GM23338 (cell line): Measurements from ENCODE around the gene HIVEP3. TPM values are rescaled to one million over a fixed set of nuclear protein-coding genes. Genes with fewer than 3 reads are reported as not detected.

Experiments
- ATAC-seq: fragments of 200-7000 bp; cut with Tn5 transposase; 3 replicates; pipeline ENCODE4 v1.9.1; 2020
- DNase-seq: peaks from one replicate; pipeline ENCODE4 v3.0.0-alpha.2; 2015; ENCODE audit warnings: low spot score
- H2AFZ ChIP-seq: fragments of 200-600 bp; sonication (generic); 2 replicates; pipeline ENCODE4 v1.8.0; 2016; ENCODE audit warnings: antibody characterized with exemption, mild to moderate bottlenecking, moderate library complexity
- H3F3A ChIP-seq: fragments of 200-600 bp; sonication (generic); replicated peaks from 2 replicates; pipeline ENCODE4 v1.8.0; 2017; ENCODE audit warnings: antibody characterized with exemption, mixed run types, low read depth
- H3K27ac ChIP-seq: fragments of 200-600 bp; sonication (generic); 2 replicates; pipeline ENCODE4 v1.6.1; 2016; ENCODE audit warnings: low read depth
- H3K27me3 ChIP-seq: fragments of 200-600 bp; sonication (generic); 2 replicates; pipeline ENCODE4 v1.8.0; 2016; ENCODE audit warnings: mild to moderate bottlenecking, mixed run types, moderate library complexity; ENCODE audit not compliant: insufficient read depth
- H3K36me3 ChIP-seq: fragments of 200-600 bp; sonication (generic); 2 replicates; pipeline ENCODE4 v1.8.0; 2016; ENCODE audit warnings: mild to moderate bottlenecking; ENCODE audit not compliant: insufficient read depth
- H3K4me1 ChIP-seq: fragments of 200-600 bp; sonication (generic); 2 replicates; pipeline ENCODE4 v1.8.0; 2016; ENCODE audit warnings: mild to moderate bottlenecking, moderate library complexity; ENCODE audit not compliant: insufficient read depth
- H3K4me2 ChIP-seq: fragments of 200-600 bp; sonication (generic); 2 replicates; pipeline ENCODE4 v1.7.1; 2017; ENCODE audit warnings: mixed run types
- H3K4me3 ChIP-seq: fragments of 200-600 bp; sonication (generic); 2 replicates; pipeline ENCODE4 v1.6.1; 2016; ENCODE audit warnings: mixed run types
- H3K79me2 ChIP-seq: fragments of 200-600 bp; sonication (generic); replicated peaks from 2 replicates; pipeline ENCODE4 v1.8.0; 2017; ENCODE audit warnings: mild to moderate bottlenecking; ENCODE audit not compliant: insufficient read depth
- H3K9me2 ChIP-seq: fragments of 200-600 bp; sonication (generic); 2 replicates; pipeline ENCODE4 v1.8.0; 2017; ENCODE audit not compliant: insufficient read depth
- H4K20me1 ChIP-seq: fragments of 200-600 bp; sonication (generic); replicated peaks from 2 replicates; pipeline ENCODE4 v1.8.0; 2017; ENCODE audit warnings: mild to moderate bottlenecking; ENCODE audit not compliant: insufficient read depth
- H3K27ac Mint-ChIP-seq: 2 replicates; pipeline ENCODE4 v1.8.0; 2020; ENCODE audit warnings: inconsistent platforms, mild to moderate bottlenecking, moderate library complexity, mixed read lengths
- H3K27me3 Mint-ChIP-seq: 3 replicates; pipeline ENCODE4 v1.8.0; 2022; ENCODE audit warnings: low read depth, mild to moderate bottlenecking, moderate library complexity, mixed read lengths, inconsistent platforms; ENCODE audit not compliant: insufficient read depth, poor library complexity
- H3K36me3 Mint-ChIP-seq: 3 replicates; pipeline ENCODE4 v1.8.0; 2021; ENCODE audit warnings: low read depth, mild to moderate bottlenecking, inconsistent platforms, moderate library complexity, mixed read lengths
- H3K4me1 Mint-ChIP-seq: 3 replicates; pipeline ENCODE4 v1.8.0; 2020; ENCODE audit warnings: mild to moderate bottlenecking, inconsistent platforms, mixed read lengths
- H3K4me3 Mint-ChIP-seq: 3 replicates; pipeline ENCODE4 v1.8.0; 2021; ENCODE audit warnings: moderate library complexity, mild to moderate bottlenecking, inconsistent platforms, mixed read lengths
- H3K9me3 Mint-ChIP-seq: 3 replicates; pipeline ENCODE4 v1.8.0; 2020; ENCODE audit warnings: moderate library complexity, mild to moderate bottlenecking, inconsistent platforms, mixed read lengths
- CREB1 ChIP-seq: fragments of 250-450 bp; sonication (Bioruptor Pico); IDR thresholded peaks from 2 replicates; pipeline ENCODE4 v1.5.0; 2020; ENCODE audit warnings: low read depth, mild to moderate bottlenecking, moderate library complexity
- CTCF ChIP-seq, 2 experiments: fragments of 200-600 bp in 1 of 2; sonication (generic) in 1 of 2; conservative IDR thresholded peaks; 2 replicates each; pipeline versions ENCODE4 v1.5.1 to v1.6.1; 2016 to 2017; ENCODE audit warnings: antibody characterized with exemption in 2 of 2, low read depth in 2 of 2, mild to moderate bottlenecking in 2 of 2, moderate library complexity in 1 of 2
- POLR2AphosphoS5 ChIP-seq: IDR thresholded peaks from 2 replicates; pipeline ENCODE4 v1.6.1; 2016; ENCODE audit warnings: antibody characterized with exemption, low read depth
- REST ChIP-seq: IDR thresholded peaks from one replicate; pipeline ENCODE4 v1.6.1; 2018; ENCODE audit warnings: antibody characterized with exemption; ENCODE audit not compliant: unreplicated experiment
- STAT1 ChIP-seq: IDR thresholded peaks from one replicate; pipeline ENCODE4 v1.6.1; 2016; ENCODE audit warnings: antibody characterized with exemption; ENCODE audit not compliant: unreplicated experiment
- ZNF114 ChIP-seq: fragments of 250-450 bp; sonication (Bioruptor Pico); IDR thresholded peaks from 2 replicates; pipeline ENCODE4 v1.5.0; 2020; ENCODE audit warnings: mild to moderate bottlenecking, moderate library complexity
- ZNF462 ChIP-seq: fragments of 250-450 bp; sonication (Bioruptor Pico); IDR thresholded peaks from 2 replicates; pipeline ENCODE4 v1.5.0; 2020; ENCODE audit warnings: mild to moderate bottlenecking, moderate library complexity
- polyA plus RNA-seq: library from polyadenylated mRNA; unstranded; fragments of >200 nt; fragmentation: Nextera tagmentation; extraction: Ambion mirVana; gene quantifications from 2 replicates; pipeline ENCODE4 v1.2.1, GENCODE V29; 2016
- total RNA-seq: library from RNA; depleted of rRNA; stranded (reverse); fragments of >200 nt; shearing (Covaris generic); gene quantifications from 2 replicates; pipeline ENCODE4 v1.2.3, GENCODE V29; 2014

Gene HIVEP3
- total and polyA plus RNA-seq, 2 experiments from 2014 or later: 0.14 to 0.24 TPM

- Mint-ChIP-seq H3K27ac (no peak overlapping the region), H3K4me1 (peaks cover 35% of the 10 kb centered on the region), H3K9me3 (peaks cover 6% of the 10 kb centered on the region; the same call in 2 of the 3 replicates), H3K27me3 (peaks cover 40% of the 10 kb centered on the region), H3K36me3 (no peaks in the 10 kb centered on the region), H3K4me3 (no peak overlapping the region)
- H3F3A ChIP-seq: no peaks in the 10 kb centered on the region
- DNase-seq (no peak), ATAC-seq (no peak)
- H3K9me2 ChIP-seq: no peaks in the 10 kb centered on the region
- no peaks in the 10 kb centered on the region for H4K20me1 ChIP-seq
- no peaks in the 10 kb centered on the region for H3K79me2 ChIP-seq
- H3K4me3 ChIP-seq: peak overlapping the region; percentile 70; the same call in 1 of the 2 replicates
- peak overlapping the region; percentile 86; the same call in 1 of the 2 replicates for H3K4me2 ChIP-seq
- H3K27me3 ChIP-seq: peaks cover 41% of the 10 kb centered on the region
- no peak overlapping the region for H3K27ac ChIP-seq
- H3K36me3 ChIP-seq: no peaks in the 10 kb centered on the region
- TF ChIP-seq REST (no peak), STAT1 (no peak), CREB1 (CRISPR knock-in tag) (no peak), ZNF462 (CRISPR knock-in tag) (no peak), ZNF114 (no peak), POLR2AphosphoS5 (no peak), CTCF (conservative IDR thresholded peaks at IDR 0.05; ENCODE audit: low read depth in 2 of 2) (no peak)
- no peak overlapping the region for H2AFZ ChIP-seq
- peaks cover 28% of the 10 kb centered on the region for H3K4me1 ChIP-seq
These were observed 1.9 kb upstream of the HIVEP3 start for GRCh38 chr1:41920658-41921057.
